Uterus (tissue), 4 donors: ENCODE data around the gene PSD4. TPM values are rescaled to one million over a fixed set of nuclear protein-coding genes. Genes with fewer than 3 reads are reported as not detected.

Experiments used
- DNase-seq, 2 donors: peaks; one replicate each; pipeline ENCODE4 v3.0.0-alpha.2; 2019 to 2020
- H3K27ac ChIP-seq, 2 donors: fragments of 200-600 bp; sonication (generic); 1 replicate in 1 of 2; 2 replicates in 1 of 2; pipeline ENCODE4 v1.5.1; 2016 to 2018
- H3K27me3 ChIP-seq, 2 donors: fragments of 200-600 bp; sonication (generic); one replicate each; pipeline ENCODE4 v1.5.1; 2018 to 2019; ENCODE audit warnings: control low read depth in 1 of 2
- H3K36me3 ChIP-seq, 2 donors: fragments of 200-600 bp; sonication (generic); one replicate each; pipeline ENCODE4 v1.5.1; 2019; ENCODE audit warnings: control low read depth in 1 of 2
- H3K4me1 ChIP-seq, 2 donors: fragments of 200-600 bp; sonication (generic); one replicate each; pipeline ENCODE4 v1.5.1; 2018 to 2019; ENCODE audit warnings: control low read depth in 1 of 2
- H3K4me3 ChIP-seq, 2 donors: fragments of 200-600 bp; sonication (generic); 1 replicate in 1 of 2; 2 replicates in 1 of 2; pipeline ENCODE4 v1.5.1; 2018 to 2019; ENCODE audit warnings: mild to moderate bottlenecking in 1 of 2
- H3K9me3 ChIP-seq, 2 donors: fragments of 200-600 bp; sonication (generic); one replicate each; pipeline ENCODE4 v1.5.1; 2019; ENCODE audit warnings: control low read depth in 1 of 2
- POLR2A ChIP-seq, 2 donors: fragments of 450-650 bp; IDR thresholded peaks; one replicate each; pipeline ENCODE4 v1.6.1; 2016; ENCODE audit warnings: antibody characterized with exemption in 2 of 2, mild to moderate bottlenecking in 1 of 2, moderate library complexity in 1 of 2
- intact Hi-C: fragments of 100-400 bp; cut with DNase I; formaldehyde crosslinking; loops from one replicate; pipeline ENCODE4 v1.15.1; 2023; ENCODE audit warnings: low total_unique reads
- total RNA-seq, 4 donors: library from RNA; depleted of rRNA in 3 of 4; stranded (reverse); fragments of >200 nt in 3 of 4; gene quantifications; one replicate each; pipeline versions ENCODE4 v1.1.0 to v1.2.4, GENCODE V29; 2014 to 2023
- TF ChIP-seq, protein P1 (sequence below), 4 experiments: fragments of 200-600 bp in 2 of 4; fragments of 450-650 bp in 2 of 4; sonication (generic) in 2 of 4; IDR thresholded peaks; one replicate each; pipeline ENCODE4 v1.5.1; 2016 to 2019; ENCODE audit warnings: antibody characterized with exemption in 4 of 4, mild to moderate bottlenecking in 2 of 4, moderate library complexity in 1 of 4
- donor health status: DM: yes; HTN: yes; CAD: no.

Gene PSD4
- total RNA-seq, 4 donors from 2014 or later = 1.8 to 31.8 (median 7.6) TPM

DNA sequence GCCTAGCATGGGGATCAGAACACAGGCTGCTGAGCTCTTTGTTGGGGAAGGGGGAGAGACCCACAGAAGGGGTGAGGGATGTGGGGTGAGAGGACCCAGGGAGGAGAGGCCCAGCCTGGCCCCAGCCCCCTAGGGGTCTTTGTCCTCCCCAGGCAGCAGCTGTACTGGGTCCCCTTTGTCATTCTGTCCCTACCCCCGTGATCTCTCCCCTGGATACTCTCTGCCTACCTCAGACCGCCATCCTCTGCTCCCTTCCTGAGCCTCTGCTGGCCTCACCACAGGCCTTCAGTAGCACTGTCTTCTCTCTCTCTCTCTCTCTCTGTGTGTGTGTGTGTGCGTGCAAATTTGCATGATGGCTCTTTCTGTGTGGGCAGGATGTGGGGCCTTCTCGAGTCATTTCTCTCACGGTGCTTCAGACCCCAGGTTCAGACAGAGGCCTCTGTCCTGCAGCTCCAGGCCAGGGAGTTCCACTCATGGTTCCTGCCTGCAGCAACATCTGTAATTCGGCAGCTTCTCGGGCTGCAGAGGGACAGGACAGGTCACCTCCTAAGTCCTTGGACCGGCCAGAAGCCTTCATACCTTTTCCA lies 1.4 kb downstream of the PSD4 start:
- TF ChIP-seq POLR2A (IDR thresholded peaks at IDR 0.05) = no peak
- TF ChIP-seq, protein P1, sequence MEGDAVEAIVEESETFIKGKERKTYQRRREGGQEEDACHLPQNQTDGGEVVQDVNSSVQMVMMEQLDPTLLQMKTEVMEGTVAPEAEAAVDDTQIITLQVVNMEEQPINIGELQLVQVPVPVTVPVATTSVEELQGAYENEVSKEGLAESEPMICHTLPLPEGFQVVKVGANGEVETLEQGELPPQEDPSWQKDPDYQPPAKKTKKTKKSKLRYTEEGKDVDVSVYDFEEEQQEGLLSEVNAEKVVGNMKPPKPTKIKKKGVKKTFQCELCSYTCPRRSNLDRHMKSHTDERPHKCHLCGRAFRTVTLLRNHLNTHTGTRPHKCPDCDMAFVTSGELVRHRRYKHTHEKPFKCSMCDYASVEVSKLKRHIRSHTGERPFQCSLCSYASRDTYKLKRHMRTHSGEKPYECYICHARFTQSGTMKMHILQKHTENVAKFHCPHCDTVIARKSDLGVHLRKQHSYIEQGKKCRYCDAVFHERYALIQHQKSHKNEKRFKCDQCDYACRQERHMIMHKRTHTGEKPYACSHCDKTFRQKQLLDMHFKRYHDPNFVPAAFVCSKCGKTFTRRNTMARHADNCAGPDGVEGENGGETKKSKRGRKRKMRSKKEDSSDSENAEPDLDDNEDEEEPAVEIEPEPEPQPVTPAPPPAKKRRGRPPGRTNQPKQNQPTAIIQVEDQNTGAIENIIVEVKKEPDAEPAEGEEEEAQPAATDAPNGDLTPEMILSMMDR (IDR thresholded peaks at IDR 0.05) = no peak
- H3K27ac ChIP-seq = no peak overlapping the region
- no peaks in the 10 kb centered on the region for H3K9me3 ChIP-seq
- DNase-seq = no peak
- H3K4me3 ChIP-seq = no peak overlapping the region
- no peaks in the 10 kb centered on the region for H3K36me3 ChIP-seq
- no peaks in the 10 kb centered on the region for H3K4me1 ChIP-seq
- H3K27me3 ChIP-seq = no peaks in the 10 kb centered on the region
- intact Hi-C loops = no loop called here

DNA sequence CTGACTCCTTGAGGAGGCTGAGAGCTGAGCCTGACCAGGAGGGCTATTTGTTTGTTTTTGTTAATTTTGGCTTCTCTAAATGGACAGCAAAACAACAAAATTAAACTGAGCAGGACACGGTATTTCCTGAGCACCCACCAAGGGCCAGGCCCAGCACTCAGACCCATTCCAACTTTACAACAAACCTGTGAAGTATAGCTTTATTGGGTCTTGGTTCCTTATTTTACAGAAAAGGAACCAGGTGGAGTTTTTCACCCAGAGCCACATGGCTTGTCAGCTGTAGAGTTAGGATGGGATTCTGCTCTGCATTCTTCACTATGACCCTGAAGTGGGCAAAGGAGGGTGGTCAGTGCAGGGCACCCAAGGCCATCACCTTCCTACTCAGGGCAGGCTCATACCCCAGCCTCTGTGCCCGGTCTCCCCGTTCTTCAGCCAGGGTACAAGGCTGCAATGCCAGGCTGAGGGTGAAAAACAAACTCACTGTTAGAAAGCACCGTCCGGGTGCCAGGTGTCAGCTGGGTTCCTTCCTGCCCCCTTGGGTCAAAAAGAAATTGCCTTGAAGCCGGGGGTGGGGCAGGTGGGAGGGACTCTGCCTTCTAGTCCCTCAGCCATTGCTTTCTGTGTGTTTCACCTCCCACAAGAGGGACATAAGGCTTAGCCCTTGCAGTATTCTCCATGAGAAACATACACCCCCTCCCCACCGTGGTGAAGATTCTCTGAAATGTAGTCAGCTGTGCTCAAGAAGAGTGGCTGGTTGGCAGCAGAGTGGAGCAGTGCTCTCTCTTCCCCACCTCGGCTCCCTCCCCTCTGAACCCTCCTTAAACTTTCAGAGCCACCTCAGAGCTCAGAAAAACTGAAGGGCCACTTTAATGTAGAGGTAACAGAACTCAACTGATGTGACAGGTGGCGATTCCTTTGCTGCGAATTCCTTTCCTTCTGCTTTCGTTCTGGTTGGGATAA lies 2.2 kb downstream of the PSD4 start:
- Histone ChIP-seq H3K27me3 (no peaks in the 10 kb centered on the region), H3K27ac (no peak overlapping the region), H3K36me3 (no peaks in the 10 kb centered on the region), H3K4me3 (no peak overlapping the region), H3K4me1 (no peaks in the 10 kb centered on the region), H3K9me3 (no peaks in the 10 kb centered on the region)
- TF ChIP-seq, protein P1 (IDR thresholded peaks at IDR 0.05) = no peak
- no peak for TF ChIP-seq POLR2A (IDR thresholded peaks at IDR 0.05)
- DNase-seq = no peak
- intact Hi-C loops = no loop called here

DNA sequence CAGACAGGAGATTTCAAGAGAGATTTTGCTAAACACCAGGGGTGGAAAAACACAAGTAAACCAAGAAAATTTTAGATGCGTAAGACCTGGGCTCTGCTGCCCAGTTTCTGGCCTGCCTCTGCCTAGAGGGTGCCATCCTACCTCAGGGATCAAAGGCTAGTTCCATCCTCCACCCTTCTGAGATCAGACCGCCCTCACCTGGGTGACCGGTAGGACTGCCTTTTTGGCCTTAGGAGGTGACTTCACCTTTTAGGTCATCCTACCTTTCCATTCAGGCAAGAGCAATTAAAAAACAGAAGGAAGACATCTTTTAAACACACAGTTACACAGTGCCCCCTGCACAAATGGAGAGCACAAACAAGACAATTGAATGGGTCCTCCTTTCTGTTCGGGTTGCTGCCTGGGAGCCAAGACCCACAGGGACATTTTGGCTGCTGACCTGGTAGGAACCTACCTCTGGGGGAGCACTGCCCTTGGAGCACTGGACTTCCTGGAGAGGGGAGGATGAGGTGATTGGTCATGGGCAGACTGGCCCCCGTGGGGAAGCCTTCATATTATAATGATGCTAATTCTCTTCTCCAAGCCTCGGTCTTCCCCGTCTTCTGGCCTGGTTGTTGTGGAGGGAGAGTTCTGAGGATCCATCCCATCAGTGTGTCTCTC lies 3.1 kb downstream of the PSD4 start:
- TF ChIP-seq POLR2A (IDR thresholded peaks at IDR 0.05) = no peak
- TF ChIP-seq, protein P1 (IDR thresholded peaks at IDR 0.05) = no peak
- Histone ChIP-seq H3K27me3 (no peaks in the 10 kb centered on the region), H3K36me3 (no peaks in the 10 kb centered on the region), H3K9me3 (no peaks in the 10 kb centered on the region), H3K4me3 (no peak overlapping the region), H3K27ac (no peak overlapping the region), H3K4me1 (no peaks in the 10 kb centered on the region)
- intact Hi-C loops = no loop called here
- no peak for DNase-seq

DNA sequence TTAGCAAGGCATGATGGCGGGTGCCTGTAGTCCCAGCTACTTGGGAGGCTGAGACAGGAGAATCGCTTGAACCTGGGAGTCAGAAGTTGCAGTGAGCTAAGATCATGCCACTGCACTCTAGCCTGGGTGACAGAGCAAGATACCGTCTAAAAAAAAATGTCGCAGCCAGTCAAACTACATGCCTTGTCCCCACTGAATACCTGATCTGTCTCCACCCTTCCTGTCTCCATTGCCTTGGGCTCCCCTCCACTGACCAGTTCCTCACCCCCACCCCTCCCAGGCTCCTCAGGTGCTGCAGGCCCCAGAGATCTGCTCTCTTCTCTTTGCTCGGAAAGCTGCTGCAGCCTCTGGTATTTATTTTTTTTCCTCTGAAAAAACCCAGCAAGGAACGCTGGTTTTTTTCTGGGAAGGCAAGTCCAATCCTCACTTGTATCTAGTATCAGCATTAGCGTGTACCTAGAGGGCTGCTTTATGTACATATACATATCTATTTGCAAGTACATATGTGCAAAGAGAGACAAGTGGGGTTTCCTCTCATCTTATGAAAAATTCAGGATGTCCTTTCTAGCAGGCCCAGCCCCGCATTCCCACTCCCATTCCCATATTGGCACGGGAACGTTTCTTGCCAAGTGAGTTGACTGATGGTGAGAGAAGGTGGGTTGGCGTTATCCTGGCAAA lies 4.4 kb downstream of the PSD4 start:
- Histone ChIP-seq H3K4me3 (no peak overlapping the region), H3K27ac (no peak overlapping the region), H3K4me1 (no peaks in the 10 kb centered on the region), H3K27me3 (no peaks in the 10 kb centered on the region), H3K36me3 (no peaks in the 10 kb centered on the region), H3K9me3 (no peaks in the 10 kb centered on the region)
- intact Hi-C loops = no loop called here
- no peak for DNase-seq
- TF ChIP-seq, protein P1 (IDR thresholded peaks at IDR 0.05) = no peak
- no peak for TF ChIP-seq POLR2A (IDR thresholded peaks at IDR 0.05)
